Endothelial cell of umbilical vein (primary cell): Measurements from ENCODE around the gene ADIPOR2. TPM values are rescaled to one million over a fixed set of nuclear protein-coding genes. Genes with fewer than 3 reads are reported as not detected.

Experiments
- BruUV-seq: library from RNA; stranded (reverse); fragments of 400-500 nt; replicated peaks from 2 replicates; lab custom pipeline; 2021; lab: Mats Ljungman, UMichigan
- CTCF ChIA-PET: fragments of 300-600, 350-600 bp; sonication (Branson Sonifier 250); formaldehyde crosslinking; loops from one replicate; lab custom pipeline; 2021; ENCODE audit warnings: antibody characterized with exemption, inconsistent platforms; lab: Charles Lee
- POLR2A ChIA-PET: fragments of 300-600, 350-600 bp; sonication (Branson Sonifier 250); formaldehyde crosslinking; loops from one replicate; lab custom pipeline; 2021; ENCODE audit warnings: antibody characterized with exemption, inconsistent platforms; lab: Charles Lee
- DNase-seq: peaks from one replicate; pipeline ENCODE4 v3.0.0-alpha.2; 2011; ENCODE audit warnings: low read depth, low spot score
- FAIRE-seq: peaks from 2 replicates; lab custom pipeline; 2011; peaks lifted over from hg19 to GRCh38; lab: Jason Lieb, UNC
- H2AFZ ChIP-seq: 2 replicates; pipeline ENCODE4 v1.6.0; 2012; ENCODE audit warnings: low read depth, low read length, control low read depth, inconsistent platforms
- H3K27ac ChIP-seq: 2 replicates; pipeline ENCODE4 v1.5.1; 2011; ENCODE audit warnings: low read depth, mild to moderate bottlenecking, control low read depth, low read length, moderate library complexity; ENCODE audit not compliant: insufficient read depth
- H3K27me3 ChIP-seq, 2 experiments: 2 replicates each; pipeline versions ENCODE4 v1.6.0 to v1.6.1; 2011; ENCODE audit warnings: low read length in 2 of 2, mixed read lengths in 1 of 2; ENCODE audit not compliant: control insufficient read depth in 2 of 2, insufficient read depth in 2 of 2
- H3K36me3 ChIP-seq, 2 experiments: 2 replicates in 1 of 2; 3 replicates in 1 of 2; pipeline ENCODE4 v1.5.1; 2011; ENCODE audit warnings: low read length in 2 of 2, mild to moderate bottlenecking in 1 of 2, moderate library complexity in 1 of 2; ENCODE audit not compliant: control insufficient read depth in 2 of 2, insufficient read depth in 2 of 2; ENCODE audit errors: extremely low read depth in 1 of 2
- H3K4me1 ChIP-seq: 3 replicates; pipeline ENCODE4 v1.5.1; 2011; ENCODE audit warnings: mild to moderate bottlenecking, low read length; ENCODE audit not compliant: control insufficient read depth, insufficient read depth; ENCODE audit errors: extremely low read depth
- H3K4me2 ChIP-seq: 2 replicates; pipeline ENCODE4 v1.6.1; 2011; ENCODE audit warnings: low read length, control low read depth, mixed read lengths; ENCODE audit not compliant: insufficient read depth
- H3K4me3 ChIP-seq, 3 experiments: fragments of 200-600 bp in 1 of 3; sonication (generic), shearing (Covaris generic) in 1 of 3; replicated peaks in 1 of 3; 2 replicates each; pipeline ENCODE4 v1.5.1; 2011 to 2016; ENCODE audit warnings: control low read depth in 3 of 3, low read length in 3 of 3, mild to moderate bottlenecking in 2 of 3, inconsistent platforms in 1 of 3, low read depth in 1 of 3, moderate library complexity in 1 of 3; ENCODE audit not compliant: insufficient read depth in 1 of 3
- H3K79me2 ChIP-seq: 2 replicates; pipeline ENCODE4 v1.6.0; 2012; ENCODE audit warnings: low read length, inconsistent platforms; ENCODE audit not compliant: control insufficient read depth, insufficient read depth
- H3K9ac ChIP-seq: replicated peaks from 2 replicates; pipeline ENCODE3; 2011; ENCODE audit warnings: low read length, control low read depth; ENCODE audit not compliant: insufficient read depth; ENCODE audit errors: extremely low read depth
- H3K9me1 ChIP-seq: replicated peaks from 3 replicates; pipeline ENCODE4 v1.6.0; 2011; ENCODE audit warnings: mild to moderate bottlenecking, low read length; ENCODE audit not compliant: control insufficient read depth, insufficient read depth; ENCODE audit errors: extremely low read depth
- H3K9me3 ChIP-seq: replicated peaks from 2 replicates; pipeline ENCODE4 v1.5.1; 2012; ENCODE audit warnings: low read length, inconsistent platforms; ENCODE audit not compliant: control insufficient read depth, insufficient read depth
- H4K20me1 ChIP-seq: replicated peaks from 2 replicates; pipeline ENCODE3; 2011; ENCODE audit warnings: mild to moderate bottlenecking, low read length; ENCODE audit not compliant: control insufficient read depth, insufficient read depth; ENCODE audit errors: extremely low read depth
- EZH2 ChIP-seq: IDR thresholded peaks from 2 replicates; pipeline ENCODE4 v1.6.1; 2012; ENCODE audit warnings: borderline replicate concordance, low read depth, mild to moderate bottlenecking, moderate library complexity, low read length, inconsistent platforms; ENCODE audit not compliant: severe bottlenecking
- FOS ChIP-seq: IDR thresholded peaks from 2 replicates; pipeline ENCODE4 v1.6.1; 2011; ENCODE audit warnings: mild to moderate bottlenecking, low read length, moderate library complexity, borderline replicate concordance; ENCODE audit not compliant: insufficient read depth
- GATA2 ChIP-seq: IDR thresholded peaks from 2 replicates; pipeline ENCODE4 v1.7.0; 2011; ENCODE audit warnings: low read depth, mild to moderate bottlenecking, moderate library complexity, mixed read lengths, low read length; ENCODE audit not compliant: insufficient read length, insufficient read depth
- JUN ChIP-seq: IDR thresholded peaks from 2 replicates; pipeline ENCODE4 v1.6.1; 2011; ENCODE audit warnings: borderline replicate concordance, low read depth; ENCODE audit not compliant: insufficient read length, insufficient read depth
- MYC ChIP-seq: IDR thresholded peaks from one replicate; pipeline ENCODE4 v1.6.1; 2011; ENCODE audit warnings: mild to moderate bottlenecking, low read depth, low read length
- POLR2A ChIP-seq: IDR thresholded peaks from 2 replicates; pipeline ENCODE4 v1.6.1; 2012; ENCODE audit warnings: low read depth, mild to moderate bottlenecking, control low read depth, low read length
- POLR2AphosphoS5 ChIP-seq: IDR thresholded peaks from 2 replicates; pipeline ENCODE4 v1.6.1; 2012; ENCODE audit warnings: low read depth, mild to moderate bottlenecking, control low read depth, low read length, moderate library complexity; ENCODE audit not compliant: insufficient read depth
- dilution Hi-C: fragments of 300-500 bp; cut with MboI; formaldehyde crosslinking; loops from one replicate; pipeline ENCODE4 v1.15.0; 2019; ENCODE audit warnings: low sequenced_read_pairs; ENCODE audit not compliant: extremely low pct_ligation_motif_present
- intact Hi-C: fragments of 100-400 bp; cut with micrococcal nuclease; formaldehyde crosslinking; loops from one replicate; pipeline ENCODE4 v1.10.0; 2022
- polyA plus RNA-seq, 4 experiments: library from polyadenylated mRNA; depleted of rRNA in 3 of 4; stranded (reverse) in 3 of 4; unstranded in 1 of 4; fragments of >200 nt; gene quantifications; 2 replicates each; pipeline versions ENCODE4 v1.2.1 to v1.2.3, GENCODE V29; 2011 to 2012; ENCODE audit warnings: missing spikeins in 1 of 4
- total RNA-seq: library from RNA; stranded (reverse); gene quantifications from 2 replicates; pipeline ENCODE4 v1.2.3, GENCODE V29; 2021
- TF ChIP-seq, protein P1 (sequence below), 2 donors: IDR thresholded peaks; 1 replicate in 1 of 2; 2 replicates in 1 of 2; pipeline ENCODE4 v1.5.1; 2011; ENCODE audit warnings: low read length in 2 of 2, mild to moderate bottlenecking in 2 of 2, moderate library complexity in 2 of 2, control low read depth in 1 of 2, inconsistent platforms in 1 of 2, low read depth in 1 of 2; ENCODE audit not compliant: insufficient read depth in 1 of 2; ENCODE audit errors: extremely low read depth in 1 of 2
- TF ChIP-seq, protein P2 (sequence below): IDR thresholded peaks from 2 replicates; pipeline ENCODE4 v1.6.1; 2011; ENCODE audit not compliant: insufficient read depth, insufficient read length

Gene ADIPOR2
- total and polyA plus RNA-seq, 2 donors (not counting 3 experiments of a cell fraction or from before 2014, with no cell fraction given), result 22.5 to 57.3 TPM

DNA sequence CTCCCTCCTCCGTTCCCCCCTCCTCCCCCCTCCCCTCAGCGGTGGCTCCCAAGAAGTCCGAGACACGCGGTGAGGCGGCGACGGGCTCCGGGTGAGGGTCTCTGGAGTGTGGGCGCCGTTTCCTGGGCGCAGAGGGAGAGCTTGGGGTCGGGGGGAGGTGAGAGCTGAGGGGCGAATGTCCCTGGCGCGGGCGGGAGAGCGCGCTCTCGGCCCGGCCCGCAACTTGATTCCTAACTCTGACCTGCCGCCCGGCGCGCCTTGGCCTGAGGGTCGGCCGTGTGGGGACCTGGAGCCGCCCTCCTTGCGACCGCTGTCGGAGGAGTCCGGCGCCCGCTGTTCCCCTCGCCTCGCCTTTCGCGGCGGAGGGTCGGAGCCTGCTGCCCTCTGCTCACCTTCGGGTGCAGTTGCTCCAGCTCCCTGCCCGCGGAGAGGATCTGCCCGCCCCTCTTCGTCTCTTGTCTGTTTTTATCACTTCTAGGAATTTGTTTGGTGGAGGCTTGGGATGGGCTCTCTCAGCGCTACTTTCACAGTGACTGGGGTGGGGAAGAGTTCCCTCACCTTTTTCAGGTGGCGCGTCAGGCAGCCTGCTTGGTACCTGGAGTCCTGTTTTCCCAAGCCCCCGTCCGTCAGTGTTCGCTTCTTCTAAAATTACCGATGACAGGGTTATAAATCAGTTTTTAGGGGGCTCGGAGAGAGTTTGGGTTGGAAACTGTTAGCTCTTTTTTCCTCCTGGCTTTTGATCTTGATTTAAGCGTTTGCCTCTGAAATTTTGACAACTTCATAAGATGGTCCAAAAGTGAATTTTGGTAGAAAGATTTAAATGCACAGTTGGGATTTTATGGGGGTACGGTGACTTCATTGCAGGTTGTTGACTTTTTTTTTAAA lies 495 bp downstream of the ADIPOR2 start:
- CTCF ChIA-PET, result interaction anchor here (0.7 to 3.0 kb wide), 11 partner anchors 9 to 249 kb away, joined by 3 to 17 read pairs (median 4); no protein-coding TSS in a partner anchor
- BruUV-seq, result TSS peak; percentile 34
- H2AFZ ChIP-seq, result peak overlapping the region; percentile 55
- H3K9ac ChIP-seq, result peak overlapping the region; percentile 90
- dilution Hi-C loops (no loop called here), intact Hi-C loops (loop anchor here (1.0 to 2.0 kb wide), 2 partner anchors 39 to 100 kb away; no protein-coding TSS in a partner anchor)
- peak; percentile 39 for DNase-seq
- peak overlapping the region; percentile 73 for H3K4me2 ChIP-seq
- peak overlapping the region; percentile 72 to 95 (median 90) for H3K4me3 ChIP-seq
- no peaks in the 10 kb centered on the region for H3K27me3 ChIP-seq
- no peaks in the 10 kb centered on the region for H3K9me1 ChIP-seq
- H3K79me2 ChIP-seq, result peaks cover 50% of the 10 kb centered on the region
- no peaks in the 10 kb centered on the region for H4K20me1 ChIP-seq
- H3K4me1 ChIP-seq, result peaks cover 14% of the 10 kb centered on the region
- no peaks in the 10 kb centered on the region for H3K9me3 ChIP-seq
- POLR2A ChIA-PET, result interaction anchor here (1.1 to 2.0 kb wide), 5 partner anchors 10 to 232 kb away, joined by 3 to 7 read pairs (median 3); no protein-coding TSS in a partner anchor
- H3K27ac ChIP-seq, result peak overlapping the region; percentile 73
- TF ChIP-seq, protein P1, sequence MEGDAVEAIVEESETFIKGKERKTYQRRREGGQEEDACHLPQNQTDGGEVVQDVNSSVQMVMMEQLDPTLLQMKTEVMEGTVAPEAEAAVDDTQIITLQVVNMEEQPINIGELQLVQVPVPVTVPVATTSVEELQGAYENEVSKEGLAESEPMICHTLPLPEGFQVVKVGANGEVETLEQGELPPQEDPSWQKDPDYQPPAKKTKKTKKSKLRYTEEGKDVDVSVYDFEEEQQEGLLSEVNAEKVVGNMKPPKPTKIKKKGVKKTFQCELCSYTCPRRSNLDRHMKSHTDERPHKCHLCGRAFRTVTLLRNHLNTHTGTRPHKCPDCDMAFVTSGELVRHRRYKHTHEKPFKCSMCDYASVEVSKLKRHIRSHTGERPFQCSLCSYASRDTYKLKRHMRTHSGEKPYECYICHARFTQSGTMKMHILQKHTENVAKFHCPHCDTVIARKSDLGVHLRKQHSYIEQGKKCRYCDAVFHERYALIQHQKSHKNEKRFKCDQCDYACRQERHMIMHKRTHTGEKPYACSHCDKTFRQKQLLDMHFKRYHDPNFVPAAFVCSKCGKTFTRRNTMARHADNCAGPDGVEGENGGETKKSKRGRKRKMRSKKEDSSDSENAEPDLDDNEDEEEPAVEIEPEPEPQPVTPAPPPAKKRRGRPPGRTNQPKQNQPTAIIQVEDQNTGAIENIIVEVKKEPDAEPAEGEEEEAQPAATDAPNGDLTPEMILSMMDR (IDR thresholded peaks at IDR 0.05; ENCODE audit: extremely low read depth in 1 of 2, insufficient read depth in 1 of 2, low read depth in 1 of 2, low read length in 2 of 2), result no peak
- TF ChIP-seq GATA2 (no peak), EZH2 (no peak), MYC (no peak), POLR2A (no peak), POLR2AphosphoS5 (no peak), FOS (no peak), JUN (no peak)
- TF ChIP-seq, protein P2, sequence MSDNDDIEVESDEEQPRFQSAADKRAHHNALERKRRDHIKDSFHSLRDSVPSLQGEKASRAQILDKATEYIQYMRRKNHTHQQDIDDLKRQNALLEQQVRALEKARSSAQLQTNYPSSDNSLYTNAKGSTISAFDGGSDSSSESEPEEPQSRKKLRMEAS, result no peak
- no peaks in the 10 kb centered on the region for H3K36me3 ChIP-seq
- peak; percentile 42 for FAIRE-seq
